CD14-positive monocyte (primary cell): ENCODE measurements around the gene NDUFB6. TPM values are rescaled to one million over a fixed set of nuclear protein-coding genes. Genes with fewer than 3 reads are reported as not detected.

Experiments used
- DNase-seq, 3 donors: peaks; one replicate each; pipeline ENCODE4 v3.0.0-alpha.2; 2011 to 2022
- H2AFZ ChIP-seq: 2 replicates; pipeline ENCODE4 v1.6.0; 2012; ENCODE audit warnings: mild to moderate bottlenecking, low read depth, low read length, inconsistent platforms; ENCODE audit not compliant: insufficient read depth, poor library complexity, severe bottlenecking
- H3K27ac ChIP-seq, 2 donors: 1 replicate in 1 of 2; 2 replicates in 1 of 2; pipeline ENCODE4 v1.5.1; 2012 to 2013; ENCODE audit warnings: low read length in 2 of 2, control low read depth in 1 of 2, inconsistent platforms in 1 of 2, low read depth in 1 of 2, mild to moderate bottlenecking in 1 of 2
- H3K27me3 ChIP-seq, 2 donors: one replicate each; pipeline versions ENCODE4 v1.6.0 to v1.6.1; 2011 to 2013; ENCODE audit warnings: low read length in 2 of 2; ENCODE audit not compliant: control insufficient read depth in 2 of 2, insufficient read depth in 2 of 2
- H3K36me3 ChIP-seq, 2 donors: replicated peaks in 1 of 2; 1 replicate in 1 of 2; 2 replicates in 1 of 2; pipeline versions ENCODE4 v1.5.1 to v1.6.1; 2012 to 2013; ENCODE audit warnings: low read length in 2 of 2, control low read depth in 1 of 2, inconsistent platforms in 1 of 2, mild to moderate bottlenecking in 1 of 2; ENCODE audit not compliant: insufficient read depth in 2 of 2, control insufficient read depth in 1 of 2
- H3K4me1 ChIP-seq, 2 donors: 1 replicate in 1 of 2; 2 replicates in 1 of 2; pipeline versions ENCODE4 v1.5.1 to v1.6.1; 2012 to 2013; ENCODE audit warnings: low read length in 2 of 2, control low read depth in 1 of 2, inconsistent platforms in 1 of 2, mild to moderate bottlenecking in 1 of 2, moderate library complexity in 1 of 2; ENCODE audit not compliant: insufficient read depth in 2 of 2, control insufficient read depth in 1 of 2
- H3K4me2 ChIP-seq: replicated peaks from 2 replicates; pipeline ENCODE3; 2012; ENCODE audit warnings: low read length, moderate library complexity, mild to moderate bottlenecking; ENCODE audit not compliant: poor library complexity, severe bottlenecking; ENCODE audit errors: extremely low read depth
- H3K4me3 ChIP-seq, 3 experiments: fragments of 200-600 bp in 1 of 3; sonication (generic) in 1 of 3; replicated peaks in 1 of 3; 1 replicate in 2 of 3; 2 replicates in 1 of 3; pipeline ENCODE4 v1.5.1; 2011 to 2013; ENCODE audit warnings: low read length in 3 of 3, mild to moderate bottlenecking in 3 of 3, control low read depth in 2 of 3, low read depth in 2 of 3, inconsistent platforms in 1 of 3, moderate library complexity in 1 of 3
- H3K79me2 ChIP-seq: 2 replicates; pipeline ENCODE4 v1.6.0; 2012; ENCODE audit warnings: mild to moderate bottlenecking, control low read depth, inconsistent platforms, low read length, moderate library complexity; ENCODE audit not compliant: insufficient read depth
- H3K9ac ChIP-seq: 2 replicates; pipeline ENCODE4 v1.6.0; 2017; ENCODE audit warnings: low read length, mild to moderate bottlenecking; ENCODE audit not compliant: insufficient read depth, poor library complexity, severe bottlenecking
- H3K9me3 ChIP-seq, 2 donors: replicated peaks in 1 of 2; 1 replicate in 1 of 2; 2 replicates in 1 of 2; pipeline versions ENCODE4 v1.5.1 to v1.6.1; 2012 to 2013; ENCODE audit warnings: low read length in 2 of 2, control low read depth in 1 of 2; ENCODE audit not compliant: control insufficient read depth in 1 of 2, insufficient read depth in 1 of 2
- H4K20me1 ChIP-seq: 2 replicates; pipeline ENCODE4 v1.6.0; 2012; ENCODE audit warnings: mild to moderate bottlenecking, low read length, control low read depth, moderate library complexity; ENCODE audit not compliant: insufficient read depth
- H3K27ac Mint-ChIP-seq, 7 donors: one replicate each; pipeline ENCODE4 v1.8.0; 2020; ENCODE audit warnings: mild to moderate bottlenecking in 7 of 7, mixed read lengths in 7 of 7, moderate library complexity in 6 of 7, inconsistent platforms in 2 of 7
- H3K27me3 Mint-ChIP-seq, 3 donors: one replicate each; pipeline ENCODE4 v1.8.0; 2021 to 2022; ENCODE audit warnings: low read depth in 3 of 3, mild to moderate bottlenecking in 3 of 3, mixed read lengths in 3 of 3, moderate library complexity in 3 of 3, inconsistent platforms in 1 of 3
- H3K36me3 Mint-ChIP-seq, 2 donors: one replicate each; pipeline ENCODE4 v1.8.0; 2020; ENCODE audit warnings: mixed read lengths in 2 of 2, inconsistent platforms in 1 of 2, mild to moderate bottlenecking in 1 of 2
- H3K4me1 Mint-ChIP-seq: one replicate; pipeline ENCODE4 v1.8.0; 2020; ENCODE audit warnings: mild to moderate bottlenecking, mixed read lengths
- H3K4me3 Mint-ChIP-seq, 2 donors: one replicate each; pipeline ENCODE4 v1.8.0; 2020; ENCODE audit warnings: mild to moderate bottlenecking in 2 of 2, mixed read lengths in 2 of 2, moderate library complexity in 1 of 2
- H3K9me3 Mint-ChIP-seq, 7 donors: one replicate each; pipeline ENCODE4 v1.8.0; 2020 to 2022; ENCODE audit warnings: mixed read lengths in 7 of 7, mild to moderate bottlenecking in 6 of 7, moderate library complexity in 6 of 7, inconsistent platforms in 2 of 7
- CTCF ChIP-seq: fragments of 200-600 bp; IDR thresholded peaks from one replicate; pipeline ENCODE4 v1.8.0; 2022; ENCODE audit warnings: antibody characterized with exemption, mild to moderate bottlenecking
- WGBS: methylation state at CpG from one replicate; pipeline ENCODE4 v1.1.5; 2013; ENCODE audit warnings: missing lambda C conversion rate; ENCODE audit not compliant: insufficient coverage; 5-methylcytosine and 5-hydroxymethylcytosine counted together
- intact Hi-C, 2 donors: fragments of 100-400 bp; cut with micrococcal nuclease; formaldehyde crosslinking; loops; one replicate each; pipeline versions ENCODE4 v1.15.0 to v1.15.1; 2023
- polyA plus RNA-seq, 3 donors: library from polyadenylated mRNA; depleted of rRNA in 1 of 3; unstranded in 2 of 3; stranded (reverse) in 1 of 3; fragments of 300-500 nt in 2 of 3; fragments of >200 nt in 1 of 3; fragmentation: Illumina TruSeq in 2 of 3; gene quantifications; 1 replicate in 2 of 3; 2 replicates in 1 of 3; pipeline ENCODE4 v1.2.3, GENCODE V29; 2012 to 2021

The NDUFB6 gene
- polyA plus RNA-seq, 3 donors: 16.2 to 88.2 (median 77.6) TPM

- H3K36me3 Mint-ChIP-seq: peaks cover 0 to 16% of the 10 kb centered on the region in 2 donors
- intact Hi-C loops: no loop called here
- H3K4me2 ChIP-seq: peak overlapping the region; percentile 7
- peaks cover 0 to 3% (median 0%) of the 10 kb centered on the region in 3 donors for H3K27me3 Mint-ChIP-seq
- no peak overlapping the region for H2AFZ ChIP-seq
- H3K4me3 ChIP-seq: no peak overlapping the region
- no peak for TF ChIP-seq CTCF
- H3K4me3 Mint-ChIP-seq: peak overlapping the region in 1 of 2 donors; percentile 46
- H3K9me3 ChIP-seq: no peaks in the 10 kb centered on the region
- no peaks in the 10 kb centered on the region for H4K20me1 ChIP-seq
- peaks cover 0 to 2% of the 10 kb centered on the region in 2 donors for H3K36me3 ChIP-seq
- no CpG with 5 or more reads among the region's 3 CpGs for WGBS
- H3K9me3 Mint-ChIP-seq: no peaks in the 10 kb centered on the region
- peak overlapping the region in 4 of 7 donors; percentile 60 to 89 (median 80) for H3K27ac Mint-ChIP-seq
- peaks cover 30% of the 10 kb centered on the region for H3K4me1 Mint-ChIP-seq
- peak in 1 of 3 donors; percentile 27 for DNase-seq
- H3K79me2 ChIP-seq: peaks cover 24% of the 10 kb centered on the region
- no peaks in the 10 kb centered on the region for H3K27me3 ChIP-seq
- H3K27ac ChIP-seq: peak overlapping the region in 1 of 2 donors; percentile 25
- H3K9ac ChIP-seq: no peak overlapping the region
- H3K4me1 ChIP-seq: peaks cover 18 to 26% of the 10 kb centered on the region in 2 donors
These were observed 14.5 kb downstream of the NDUFB6 start for GRCh38 chr9:32558408-32558934.

GRCh38 chr9:32554591-32554990 is 18.4 kb downstream of the NDUFB6 start:
- H3K4me1 ChIP-seq: peaks cover 29 to 54% of the 10 kb centered on the region in 2 donors
- Mint-ChIP-seq H3K27me3 (peaks cover 0 to 3% (median 0%) of the 10 kb centered on the region in 3 donors), H3K27ac (peak overlapping the region in 2 of 7 donors; percentile 20 to 40), H3K36me3 (peaks cover 0 to 16% of the 10 kb centered on the region in 2 donors), H3K4me3 (no peak overlapping the region), H3K4me1 (peaks cover 49% of the 10 kb centered on the region), H3K9me3 (peaks cover 0 to 2% (median 0%) of the 10 kb centered on the region in 7 donors)
- H3K4me3 ChIP-seq: no peak overlapping the region
- no peaks in the 10 kb centered on the region for H3K9me3 ChIP-seq
- no peak for TF ChIP-seq CTCF
- H3K79me2 ChIP-seq: peaks cover 54% of the 10 kb centered on the region
- no peak for DNase-seq
- no peaks in the 10 kb centered on the region for H3K36me3 ChIP-seq
- H3K9ac ChIP-seq: no peak overlapping the region
- no peak overlapping the region for H3K27ac ChIP-seq
- intact Hi-C loops: no loop called here
- peaks cover 12% of the 10 kb centered on the region for H4K20me1 ChIP-seq
- H3K27me3 ChIP-seq: no peaks in the 10 kb centered on the region
- H3K4me2 ChIP-seq: no peak overlapping the region
- H2AFZ ChIP-seq: no peak overlapping the region
